Naive thymus-derived CD8-positive, alpha-beta T cell (primary cell): ENCODE data around the gene ADGRL2. TPM values are rescaled to one million over a fixed set of nuclear protein-coding genes. Genes with fewer than 3 reads are reported as not detected.

ENCODE experiments used
- ATAC-seq, 2 donors: fragments of 150-1000 bp; cut with Tn5 transposase in 1 of 2; sonication (Bioruptor Pico), chemical (Tn5 transposase) in 1 of 2; 1 replicate in 1 of 2; 2 replicates in 1 of 2; pipeline ENCODE4 v1.10.0; 2021; ENCODE audit warnings: mild to moderate bottlenecking in 2 of 2, moderate library complexity in 2 of 2
- POLR2A ChIA-PET: fragments of 350-600 bp; sonication (Branson Sonifier 250); formaldehyde crosslinking; loops from one replicate; lab custom pipeline; 2021; ENCODE audit warnings: antibody characterized with exemption; lab: Charles Lee
- DNase-seq, 10 donors: peaks; one replicate each; pipeline versions ENCODE4 v3.0.0 to v3.0.0-alpha.2; 2020 to 2022
- H3K27ac Mint-ChIP-seq, 10 donors: one replicate each; pipeline ENCODE4 v1.8.0; 2020 to 2022; ENCODE audit warnings: mild to moderate bottlenecking in 10 of 10, mixed read lengths in 10 of 10, moderate library complexity in 4 of 10, inconsistent platforms in 1 of 10
- H3K27me3 Mint-ChIP-seq, 5 donors: one replicate each; pipeline ENCODE4 v1.8.0; 2021 to 2022; ENCODE audit warnings: mixed read lengths in 5 of 5
- H3K36me3 Mint-ChIP-seq, 3 donors: one replicate each; pipeline ENCODE4 v1.8.0; 2020 to 2022; ENCODE audit warnings: mixed read lengths in 3 of 3, mild to moderate bottlenecking in 2 of 3, inconsistent platforms in 1 of 3
- H3K4me1 Mint-ChIP-seq, 4 donors: one replicate each; pipeline ENCODE4 v1.8.0; 2021 to 2022; ENCODE audit warnings: mixed read lengths in 4 of 4
- H3K4me3 Mint-ChIP-seq, 10 donors: one replicate each; pipeline ENCODE4 v1.8.0; 2020 to 2022; ENCODE audit warnings: mild to moderate bottlenecking in 10 of 10, mixed read lengths in 10 of 10, moderate library complexity in 6 of 10, inconsistent platforms in 1 of 10
- H3K9me3 Mint-ChIP-seq, 9 donors: one replicate each; pipeline ENCODE4 v1.8.0; 2020 to 2022; ENCODE audit warnings: mixed read lengths in 9 of 9, mild to moderate bottlenecking in 3 of 9, inconsistent platforms in 1 of 9, moderate library complexity in 1 of 9
- polyA plus RNA-seq, 3 donors: library from polyadenylated mRNA; unstranded; fragments of 300-500 nt; fragmentation: Illumina TruSeq; gene quantifications; one replicate each; pipeline ENCODE4 v1.2.3, GENCODE V29; 2021
- total RNA-seq, 8 experiments: library from RNA in 2 of 8; stranded (reverse) in 2 of 8; gene quantifications; one replicate each; pipeline ENCODE4 v1.2.3 and lab custom pipeline; 2021 to 2026

ADGRL2 gene
- total and polyA plus RNA-seq, 5 experiments from 2014 or later: not detected

DNA sequence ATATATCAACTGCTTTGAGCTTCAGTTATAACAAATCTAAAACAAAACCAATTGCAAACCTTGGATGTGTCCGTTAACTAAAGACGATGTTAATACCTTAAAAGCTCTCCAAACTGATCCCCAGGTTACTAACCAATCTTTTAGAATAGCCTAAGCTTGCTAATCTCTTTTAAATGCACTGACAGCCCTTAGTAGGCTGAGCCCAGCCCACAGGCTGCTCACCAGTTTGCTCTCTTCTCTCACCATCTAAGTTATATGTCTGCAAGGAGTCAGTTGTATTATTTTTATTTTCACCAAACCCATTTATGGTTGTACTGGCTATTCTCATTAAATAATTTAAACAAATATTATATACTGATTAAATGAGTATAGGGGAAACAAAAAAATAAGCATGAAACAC, 199.5 kb downstream of the ADGRL2 start:
- Mint-ChIP-seq H3K4me1 (no peaks in the 10 kb centered on the region), H3K27me3 (no peaks in the 10 kb centered on the region), H3K9me3 (no peaks in the 10 kb centered on the region), H3K27ac (no peak overlapping the region), H3K4me3 (no peak overlapping the region), H3K36me3 (no peaks in the 10 kb centered on the region)
- DNase-seq: no peak
- no peak for ATAC-seq
- POLR2A ChIA-PET: no interaction called here

DNA sequence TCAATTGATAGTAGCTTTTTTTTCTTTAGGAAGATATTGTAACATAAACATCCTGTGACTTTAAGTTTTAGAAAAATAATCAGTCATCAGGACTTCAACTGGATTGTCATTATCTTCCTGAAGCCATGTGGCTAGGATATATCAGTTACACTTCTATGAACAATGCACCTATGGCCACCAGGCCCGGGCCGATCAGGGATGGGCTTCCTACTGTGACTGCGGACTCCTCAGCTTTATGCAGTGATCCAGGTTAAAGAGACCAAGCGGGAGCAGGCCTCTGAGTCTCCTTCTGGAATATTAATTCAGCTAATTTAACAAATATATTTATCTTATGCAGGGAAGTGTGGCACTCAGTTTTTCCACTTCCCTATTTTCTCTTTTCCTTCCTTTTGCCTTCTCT, 200.6 kb downstream of the ADGRL2 start:
- Mint-ChIP-seq H3K27ac (no peak overlapping the region), H3K27me3 (no peaks in the 10 kb centered on the region), H3K4me3 (no peak overlapping the region), H3K36me3 (no peaks in the 10 kb centered on the region), H3K4me1 (no peaks in the 10 kb centered on the region), H3K9me3 (peaks cover 0 to under 1% (median 0%) of the 10 kb centered on the region in 9 donors)
- no peak for DNase-seq
- POLR2A ChIA-PET: no interaction called here
- no peak for ATAC-seq

DNA sequence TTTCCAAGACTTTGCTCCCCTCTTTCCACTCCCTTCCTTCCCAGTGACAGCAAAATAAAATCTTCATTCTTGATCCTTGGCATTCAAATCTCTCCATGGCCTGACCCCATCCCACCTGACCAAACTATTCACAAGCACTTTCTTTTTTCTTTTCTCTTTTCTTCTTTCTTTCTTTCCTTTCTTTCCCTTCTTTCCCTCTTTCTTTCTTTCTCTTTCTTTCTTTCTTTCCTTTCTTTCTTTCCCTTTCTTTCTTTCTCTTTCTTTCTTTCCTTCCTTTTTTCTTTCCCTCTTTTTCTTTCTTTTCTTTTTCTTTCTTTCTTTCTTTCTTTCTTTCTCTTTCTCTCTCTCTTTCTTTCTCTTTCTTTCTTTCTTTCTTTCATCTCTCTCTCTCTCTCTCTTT, 207.1 kb downstream of the ADGRL2 start:
- no peak for ATAC-seq
- H3K9me3 Mint-ChIP-seq: peaks cover 0 to 9% (median 0%) of the 10 kb centered on the region in 9 donors
- H3K4me3 Mint-ChIP-seq: no peak overlapping the region
- peaks cover 0 to 8% (median 0%) of the 10 kb centered on the region in 5 donors for H3K27me3 Mint-ChIP-seq
- no peak overlapping the region for H3K27ac Mint-ChIP-seq
- no peaks in the 10 kb centered on the region for H3K36me3 Mint-ChIP-seq
- no peak for DNase-seq
- POLR2A ChIA-PET: no interaction called here
- no peaks in the 10 kb centered on the region for H3K4me1 Mint-ChIP-seq

DNA sequence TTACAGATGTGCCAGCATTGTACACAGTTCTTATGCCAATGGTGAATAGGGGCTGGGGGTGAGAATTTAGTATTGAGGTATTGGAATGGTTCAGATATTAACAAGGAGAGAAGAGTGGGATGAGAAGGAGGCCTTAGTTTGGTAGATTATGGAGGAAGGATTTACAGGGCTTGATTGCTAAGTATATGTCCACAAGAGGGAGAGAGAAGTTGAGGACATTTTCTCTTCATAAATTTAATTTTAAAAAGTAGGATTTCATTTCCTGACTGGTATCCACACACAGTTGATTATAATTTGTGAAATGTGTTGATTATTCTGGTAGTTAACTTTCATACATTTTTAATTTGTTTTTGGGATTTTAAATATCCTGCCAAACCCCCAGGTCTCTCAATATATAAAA, 213.0 kb downstream of the ADGRL2 start:
- Mint-ChIP-seq H3K4me1 (no peaks in the 10 kb centered on the region), H3K27ac (no peak overlapping the region), H3K9me3 (peaks cover 0 to 8% (median 0%) of the 10 kb centered on the region in 9 donors), H3K36me3 (no peaks in the 10 kb centered on the region), H3K27me3 (no peaks in the 10 kb centered on the region), H3K4me3 (no peak overlapping the region)
- DNase-seq (no peak), ATAC-seq (no peak)
- POLR2A ChIA-PET: no interaction called here

DNA sequence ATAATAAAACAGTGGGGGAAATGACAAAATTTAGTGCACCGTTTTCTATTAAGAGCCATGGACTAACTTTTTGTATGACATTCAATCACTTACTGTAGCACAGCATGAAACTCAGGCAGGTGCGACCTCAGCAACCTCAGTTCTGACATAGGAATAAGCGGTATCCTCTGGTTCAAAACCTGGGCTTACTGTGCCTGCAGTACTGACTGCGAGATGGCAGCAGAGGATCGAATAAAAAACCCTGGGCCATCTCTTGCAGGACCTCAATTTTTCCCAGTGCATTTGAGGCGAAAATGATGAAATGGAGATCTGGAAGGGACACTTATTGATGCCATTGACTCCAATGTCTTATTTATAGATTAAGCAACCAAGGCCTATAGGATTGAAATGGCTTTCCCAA, 214.7 kb downstream of the ADGRL2 start:
- Mint-ChIP-seq H3K4me1 (no peaks in the 10 kb centered on the region), H3K9me3 (peaks cover 0 to 13% (median 0%) of the 10 kb centered on the region in 9 donors), H3K27me3 (no peaks in the 10 kb centered on the region), H3K27ac (no peak overlapping the region), H3K4me3 (no peak overlapping the region), H3K36me3 (peaks cover 0 to 6% (median 0%) of the 10 kb centered on the region in 3 donors)
- DNase-seq (no peak), ATAC-seq (no peak)
- POLR2A ChIA-PET: no interaction called here

DNA sequence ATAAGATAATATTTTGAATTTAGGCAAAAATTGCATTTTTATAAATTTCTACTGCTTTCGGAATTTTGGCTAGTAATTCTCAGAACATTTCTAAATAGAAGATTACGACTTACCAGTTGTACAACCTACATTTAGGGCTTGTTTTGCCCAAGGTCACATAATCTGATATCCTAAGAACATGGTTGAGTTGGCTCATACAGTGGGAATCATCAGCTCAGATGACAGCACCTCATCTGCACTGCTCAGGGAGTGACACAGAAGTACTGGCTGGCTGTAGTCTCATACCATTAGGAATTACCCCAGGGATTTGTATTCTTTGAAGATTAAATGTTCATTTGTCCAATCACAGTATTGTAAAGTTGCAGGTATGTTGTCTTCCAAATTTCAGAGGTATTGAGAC, 217.6 kb downstream of the ADGRL2 start:
- no peaks in the 10 kb centered on the region for H3K27me3 Mint-ChIP-seq
- peaks cover 0 to 15% (median 0%) of the 10 kb centered on the region in 9 donors for H3K9me3 Mint-ChIP-seq
- DNase-seq (no peak), ATAC-seq (no peak)
- no peaks in the 10 kb centered on the region for H3K4me1 Mint-ChIP-seq
- POLR2A ChIA-PET: no interaction called here
- no peak overlapping the region for H3K27ac Mint-ChIP-seq
- H3K36me3 Mint-ChIP-seq: peaks cover 0 to 6% (median 0%) of the 10 kb centered on the region in 3 donors
- no peak overlapping the region for H3K4me3 Mint-ChIP-seq

DNA sequence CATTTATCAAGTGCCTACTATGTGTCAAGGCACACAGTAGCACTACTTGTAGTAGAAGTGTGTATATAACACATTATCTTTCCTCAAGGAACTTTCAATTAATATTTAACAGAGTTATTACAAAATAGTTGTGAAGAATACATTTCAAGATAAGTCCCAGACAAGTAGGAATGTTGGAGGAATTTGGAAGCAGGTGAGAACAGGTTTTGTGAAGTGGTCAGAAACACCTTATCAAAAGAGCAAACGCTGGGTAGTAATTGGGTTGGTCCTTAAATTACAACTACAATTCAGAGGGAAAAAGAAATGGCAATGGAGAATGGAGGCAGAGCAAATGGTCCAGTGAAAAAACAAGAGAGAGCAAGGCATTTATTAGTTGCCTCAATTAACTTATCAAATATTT, 218.8 kb downstream of the ADGRL2 start:
- ATAC-seq (no peak), DNase-seq (no peak)
- Mint-ChIP-seq H3K4me1 (no peaks in the 10 kb centered on the region), H3K27me3 (no peaks in the 10 kb centered on the region), H3K9me3 (peaks cover 0 to 23% (median 0%) of the 10 kb centered on the region in 9 donors), H3K27ac (no peak overlapping the region), H3K4me3 (no peak overlapping the region), H3K36me3 (peaks cover 0 to 6% (median 0%) of the 10 kb centered on the region in 3 donors)
- POLR2A ChIA-PET: no interaction called here

DNA sequence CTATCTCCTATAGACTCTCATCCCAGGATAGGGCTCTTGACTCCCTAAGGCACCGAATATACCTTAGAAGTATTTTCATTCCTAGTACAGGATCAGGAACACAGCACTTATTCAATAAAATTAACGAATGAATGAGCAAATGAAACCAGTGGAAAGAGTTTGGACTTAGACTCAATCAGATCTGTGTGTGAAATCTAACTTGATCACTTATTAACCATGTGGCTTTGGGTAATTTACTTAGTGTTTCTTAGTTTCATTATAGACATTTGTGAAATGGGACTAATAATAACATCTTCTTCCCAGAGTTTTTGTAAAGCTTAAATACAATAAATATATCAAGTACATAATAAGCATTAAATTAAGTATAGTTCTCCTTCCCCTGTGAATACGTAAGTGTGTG, 230.1 kb downstream of the ADGRL2 start:
- no peak overlapping the region for H3K4me3 Mint-ChIP-seq
- no peaks in the 10 kb centered on the region for H3K27me3 Mint-ChIP-seq
- no peak overlapping the region for H3K27ac Mint-ChIP-seq
- POLR2A ChIA-PET: no interaction called here
- DNase-seq: no peak
- no peaks in the 10 kb centered on the region for H3K4me1 Mint-ChIP-seq
- ATAC-seq: no peak
- H3K36me3 Mint-ChIP-seq: no peaks in the 10 kb centered on the region
- peaks cover 0 to 10% (median 0%) of the 10 kb centered on the region in 9 donors for H3K9me3 Mint-ChIP-seq

DNA sequence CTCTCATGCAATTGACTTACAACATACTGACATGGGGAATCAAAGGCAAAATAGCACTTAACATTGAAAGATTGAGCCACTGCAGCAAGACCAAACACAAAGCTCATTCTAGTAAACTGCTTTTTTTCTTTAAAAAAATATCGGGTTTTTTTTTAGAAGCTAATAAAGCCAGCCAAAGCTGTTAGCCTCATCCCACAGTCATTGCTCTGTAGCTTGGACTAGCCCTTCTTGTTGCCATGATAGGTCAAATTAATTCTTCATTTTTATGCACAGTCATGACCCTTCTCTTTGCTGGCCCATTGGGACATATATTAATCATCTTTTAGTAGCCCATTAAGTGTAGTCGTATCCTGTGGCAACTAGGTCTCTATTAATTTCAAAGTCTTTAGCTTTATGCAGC, 231.3 kb downstream of the ADGRL2 start:
- no peaks in the 10 kb centered on the region for H3K4me1 Mint-ChIP-seq
- POLR2A ChIA-PET: no interaction called here
- H3K36me3 Mint-ChIP-seq: no peaks in the 10 kb centered on the region
- no peak for ATAC-seq
- peaks cover 0 to 7% (median 0%) of the 10 kb centered on the region in 9 donors for H3K9me3 Mint-ChIP-seq
- H3K27me3 Mint-ChIP-seq: no peaks in the 10 kb centered on the region
- H3K4me3 Mint-ChIP-seq: no peak overlapping the region
- DNase-seq: no peak
- H3K27ac Mint-ChIP-seq: no peak overlapping the region

DNA sequence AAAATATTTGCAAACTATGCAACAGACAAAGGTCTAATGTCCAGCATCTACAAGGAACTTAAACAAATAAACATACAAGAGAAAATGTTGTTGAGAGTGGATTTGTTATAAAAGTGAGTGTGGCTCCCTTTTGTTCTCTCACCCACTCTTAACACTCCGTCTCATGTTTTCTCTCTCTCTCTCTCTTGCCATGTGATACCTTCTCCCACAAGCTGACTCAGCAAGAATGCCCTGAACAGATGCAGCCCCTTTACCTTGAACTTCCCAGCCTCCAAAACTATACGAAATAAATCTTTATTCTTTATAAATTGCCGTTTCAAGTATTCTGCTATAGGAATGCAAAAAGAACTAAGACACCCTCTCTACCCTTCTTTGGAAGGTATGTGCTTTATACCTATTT, 234.1 kb downstream of the ADGRL2 start:
- POLR2A ChIA-PET: no interaction called here
- Mint-ChIP-seq H3K4me1 (no peaks in the 10 kb centered on the region), H3K36me3 (no peaks in the 10 kb centered on the region)

More for the DNA sequence above, 234.1 kb downstream of the ADGRL2 start:
- ATAC-seq: no peak
- Mint-ChIP-seq H3K9me3 (peaks cover 0 to 4% (median 0%) of the 10 kb centered on the region in 9 donors), H3K27me3 (peaks cover 0 to 2% (median 0%) of the 10 kb centered on the region in 5 donors), H3K27ac (no peak overlapping the region), H3K4me3 (no peak overlapping the region)
- no peak for DNase-seq
